Brain microvascular endothelial cell (primary cell): Measurements from ENCODE around the gene CAPN13.

Experiments
- DNase-seq: peaks from one replicate; pipeline ENCODE4 v3.0.0-alpha.2; 2020
- H3K27ac ChIP-seq: fragments of 250-450 bp; sonication (Bioruptor Pico); 2 replicates; pipeline ENCODE4 v1.5.1; 2020; ENCODE audit warnings: mild to moderate bottlenecking, moderate library complexity
- H3K27me3 ChIP-seq: fragments of 250-450 bp; sonication (Bioruptor Pico); replicated peaks from 2 replicates; pipeline ENCODE4 v1.5.1; 2020; ENCODE audit warnings: mild to moderate bottlenecking
- H3K36me3 ChIP-seq: fragments of 250-450 bp; sonication (Bioruptor Pico); replicated peaks from 2 replicates; pipeline ENCODE4 v1.5.1; 2020; ENCODE audit warnings: mild to moderate bottlenecking
- H3K4me3 ChIP-seq: 2 replicates; pipeline ENCODE4 v1.5.1; 2011; ENCODE audit warnings: low read depth, mild to moderate bottlenecking, control low read depth, low read length, moderate library complexity
- in situ Hi-C: cut with HindIII; loops from 2 replicates; pipeline ENCODE4 v1.10.0; 2017; ENCODE audit warnings: low sequenced_read_pairs, low pct_ligation_motif_present
- TF ChIP-seq, protein P1 (sequence below): IDR thresholded peaks from 2 replicates; pipeline ENCODE4 v1.5.1; 2011; ENCODE audit warnings: low read depth, mild to moderate bottlenecking, moderate library complexity, low read length, control low read depth, inconsistent platforms; ENCODE audit errors: missing control alignments

Gene CAPN13

DNA sequence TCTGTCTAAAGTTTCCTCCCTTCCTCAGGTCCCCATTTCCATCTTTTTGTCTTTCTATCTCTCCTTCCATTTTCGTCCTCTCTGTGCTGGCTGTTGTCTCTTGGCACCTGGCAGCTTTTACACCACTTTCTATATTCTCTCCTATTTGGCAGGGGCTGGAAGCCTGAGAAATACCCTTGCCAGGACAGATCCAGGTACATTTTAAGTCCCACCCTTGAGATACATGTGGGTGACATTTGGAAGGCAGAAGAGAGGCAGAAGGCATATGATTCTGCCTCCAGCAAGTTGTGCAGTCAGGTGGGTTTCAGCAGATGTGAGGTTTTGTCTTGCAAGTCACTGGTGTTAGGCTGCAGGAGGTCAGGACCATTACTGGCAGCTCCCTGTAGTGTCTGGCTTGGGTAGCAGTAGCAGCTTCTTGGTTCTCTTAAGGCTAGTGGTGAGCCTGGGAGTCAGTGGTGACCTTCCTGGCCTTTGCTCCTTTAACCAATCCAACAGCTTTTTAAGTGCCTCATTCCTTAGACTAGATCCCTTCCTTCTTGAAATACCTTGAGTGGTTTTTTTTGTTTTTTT lies 90.1 kb downstream of the CAPN13 start:
- no peak for DNase-seq
- Histone ChIP-seq H3K4me3 (no peak overlapping the region), H3K27me3 (no peaks in the 10 kb centered on the region), H3K36me3 (no peaks in the 10 kb centered on the region), H3K27ac (no peak overlapping the region)
- in situ Hi-C loops = no loop called here
- TF ChIP-seq, protein P1, sequence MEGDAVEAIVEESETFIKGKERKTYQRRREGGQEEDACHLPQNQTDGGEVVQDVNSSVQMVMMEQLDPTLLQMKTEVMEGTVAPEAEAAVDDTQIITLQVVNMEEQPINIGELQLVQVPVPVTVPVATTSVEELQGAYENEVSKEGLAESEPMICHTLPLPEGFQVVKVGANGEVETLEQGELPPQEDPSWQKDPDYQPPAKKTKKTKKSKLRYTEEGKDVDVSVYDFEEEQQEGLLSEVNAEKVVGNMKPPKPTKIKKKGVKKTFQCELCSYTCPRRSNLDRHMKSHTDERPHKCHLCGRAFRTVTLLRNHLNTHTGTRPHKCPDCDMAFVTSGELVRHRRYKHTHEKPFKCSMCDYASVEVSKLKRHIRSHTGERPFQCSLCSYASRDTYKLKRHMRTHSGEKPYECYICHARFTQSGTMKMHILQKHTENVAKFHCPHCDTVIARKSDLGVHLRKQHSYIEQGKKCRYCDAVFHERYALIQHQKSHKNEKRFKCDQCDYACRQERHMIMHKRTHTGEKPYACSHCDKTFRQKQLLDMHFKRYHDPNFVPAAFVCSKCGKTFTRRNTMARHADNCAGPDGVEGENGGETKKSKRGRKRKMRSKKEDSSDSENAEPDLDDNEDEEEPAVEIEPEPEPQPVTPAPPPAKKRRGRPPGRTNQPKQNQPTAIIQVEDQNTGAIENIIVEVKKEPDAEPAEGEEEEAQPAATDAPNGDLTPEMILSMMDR = no peak

DNA sequence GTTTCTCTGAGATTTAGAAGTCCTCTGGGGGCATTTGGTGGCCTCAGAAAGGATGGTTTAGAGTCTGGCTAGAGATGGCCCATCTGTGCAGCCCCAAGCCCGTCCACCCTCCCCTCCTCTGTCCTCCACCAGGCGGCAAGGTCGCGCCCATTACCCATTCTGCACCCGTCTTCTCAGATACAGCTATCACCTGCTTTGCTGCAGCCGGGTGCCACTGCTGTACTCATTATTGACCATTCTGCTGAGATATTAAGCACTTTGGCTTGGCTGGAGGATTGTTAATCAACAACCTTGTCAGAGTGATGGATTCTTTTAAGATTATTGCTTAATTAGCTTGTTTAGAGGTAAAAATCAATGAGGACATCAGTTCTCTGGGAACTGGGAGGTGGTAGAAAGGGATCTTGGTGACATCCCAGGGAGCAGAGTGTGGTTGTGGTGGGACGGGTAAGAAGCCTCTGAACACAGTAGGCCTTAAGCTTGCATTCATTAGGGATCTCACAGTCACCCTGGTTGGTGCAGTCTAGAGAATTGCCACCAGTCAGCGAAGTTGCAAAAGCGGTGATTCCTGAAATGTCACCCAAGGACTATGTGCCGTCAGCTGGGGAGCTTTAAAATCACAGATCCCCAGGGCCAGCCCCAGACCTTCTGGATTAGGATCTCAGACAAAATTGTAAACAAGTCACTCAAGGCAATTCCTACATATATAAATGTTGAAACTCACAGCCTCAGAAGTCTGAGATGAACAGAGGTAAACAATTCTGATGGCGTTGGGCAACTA lies 90.9 kb downstream of the CAPN13 start:
- Histone ChIP-seq H3K36me3 (no peaks in the 10 kb centered on the region), H3K27ac (no peak overlapping the region), H3K4me3 (no peak overlapping the region), H3K27me3 (no peaks in the 10 kb centered on the region)
- no peak for DNase-seq
- in situ Hi-C loops = no loop called here
- TF ChIP-seq, protein P1 = no peak

DNA sequence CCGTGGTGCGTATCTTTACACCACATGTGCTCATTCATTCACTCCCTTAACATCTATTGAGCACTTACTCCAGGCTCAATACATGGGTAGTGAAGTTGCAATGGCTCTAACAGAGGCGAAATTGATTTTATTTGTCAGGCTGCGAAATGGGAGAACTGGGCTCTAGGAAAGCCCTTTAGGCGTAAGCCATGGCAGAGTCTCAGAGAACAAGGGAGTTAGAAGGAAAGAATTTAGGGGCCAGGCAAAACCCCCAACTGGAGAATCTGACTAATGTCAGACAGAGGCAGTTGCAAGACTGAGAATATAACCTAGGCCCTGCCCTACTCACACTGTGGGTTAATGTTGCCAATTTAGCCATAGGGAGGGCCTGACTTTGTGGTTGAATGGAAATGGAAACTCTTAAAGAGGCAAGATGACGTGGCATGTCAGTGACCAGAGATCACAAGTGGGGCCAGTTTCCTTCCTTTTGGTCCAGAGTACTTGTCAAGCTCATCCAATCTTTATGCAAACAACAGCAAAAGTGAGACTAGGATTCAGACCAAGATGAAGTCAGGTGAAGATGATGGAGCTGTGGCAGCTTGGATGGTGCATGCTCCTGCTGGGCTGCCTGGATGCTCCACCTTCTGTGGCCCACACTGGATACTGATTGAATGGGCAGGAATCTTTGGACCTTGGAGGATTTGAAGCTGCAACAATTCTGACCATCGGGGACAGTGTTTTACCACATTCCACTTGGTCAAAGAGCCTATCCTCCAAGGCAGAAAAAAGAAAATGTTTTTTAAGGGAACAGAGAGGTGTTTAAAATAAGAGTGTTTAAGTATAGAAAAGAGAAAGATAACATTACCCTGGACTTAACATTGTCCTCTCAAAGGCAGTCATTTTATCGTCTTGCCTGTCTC lies 92.2 kb downstream of the CAPN13 start:
- no peak overlapping the region for H3K4me3 ChIP-seq
- no peak for DNase-seq
- in situ Hi-C loops = no loop called here

DNA sequence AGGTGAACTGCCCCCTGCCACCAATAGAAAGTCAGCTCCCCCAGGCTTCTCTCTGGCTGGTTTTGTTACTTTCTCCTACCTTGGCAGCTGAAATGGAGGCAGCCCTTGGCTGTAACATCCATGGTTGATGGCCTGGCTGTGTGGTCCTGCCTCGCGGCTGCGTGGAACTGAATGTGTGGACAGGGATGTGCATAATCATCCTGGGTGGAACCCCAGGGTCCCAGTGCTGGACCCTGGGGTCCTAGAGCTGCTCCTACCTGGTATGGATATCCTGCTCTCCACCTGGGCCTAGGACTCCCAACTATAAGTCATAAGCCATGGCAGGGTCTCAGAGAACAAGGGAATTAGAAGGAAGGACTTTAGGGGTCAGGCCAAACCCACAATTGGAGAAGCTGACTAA lies 93.5 kb downstream of the CAPN13 start:
- H3K4me3 ChIP-seq = no peak overlapping the region
- no peak overlapping the region for H3K27ac ChIP-seq
- no peaks in the 10 kb centered on the region for H3K36me3 ChIP-seq
- no peak for DNase-seq
- TF ChIP-seq, protein P1 = no peak
- no peaks in the 10 kb centered on the region for H3K27me3 ChIP-seq
- in situ Hi-C loops = no loop called here

More for the DNA sequence above, 92.2 kb downstream of the CAPN13 start:
- TF ChIP-seq, protein P1 = no peak
- H3K27ac ChIP-seq = no peak overlapping the region
- H3K27me3 ChIP-seq = no peaks in the 10 kb centered on the region
- H3K36me3 ChIP-seq = no peaks in the 10 kb centered on the region

DNA sequence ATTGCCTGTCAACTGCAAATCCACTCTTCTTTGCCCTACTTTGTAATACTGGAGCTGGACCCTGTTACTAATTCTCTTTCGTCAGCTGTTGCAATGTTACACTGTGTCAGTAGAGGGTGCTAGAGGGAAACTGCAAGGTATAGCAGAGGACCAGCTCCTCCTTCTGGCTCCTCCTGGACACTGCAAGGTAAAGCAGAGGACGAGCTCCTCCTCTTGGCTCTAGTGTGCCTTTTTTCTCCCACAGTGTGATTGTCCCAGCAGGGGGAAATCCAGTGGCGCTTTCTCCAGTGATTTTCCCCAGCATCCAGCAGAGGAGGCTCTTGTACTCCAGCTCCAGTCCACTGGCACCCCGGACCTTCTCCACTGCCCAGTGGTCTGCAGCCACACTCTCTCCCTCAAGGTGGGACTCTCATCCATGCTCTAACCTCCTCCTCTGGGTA lies 95.6 kb downstream of the CAPN13 start:
- peak; percentile 96 for DNase-seq
- Histone ChIP-seq H3K4me3 (no peak overlapping the region), H3K27me3 (no peaks in the 10 kb centered on the region), H3K36me3 (no peaks in the 10 kb centered on the region), H3K27ac (no peak overlapping the region)
- in situ Hi-C loops = no loop called here
- TF ChIP-seq, protein P1 = peak; percentile 100
